MCF 10A (cell line): ENCODE measurements around the gene PMPCA. TPM values are rescaled to one million over a fixed set of nuclear protein-coding genes. Genes with fewer than 3 reads are reported as not detected.

Experiments
- BruUV-seq: library from RNA; stranded (reverse); fragments of 400-500 nt; replicated peaks from 2 replicates; lab custom pipeline; 2021; lab: Mats Ljungman, UMichigan
- CTCF ChIA-PET: fragments of 300-600 bp; sonication (Branson Sonifier 250); formaldehyde crosslinking; extraction: SDS; loops from one replicate; lab custom pipeline; 2021; ENCODE audit warnings: antibody characterized with exemption, inconsistent platforms; lab: Yijun Ruan, JAX
- POLR2A ChIA-PET: fragments of 300-600, 350-650 bp; sonication (Branson Sonifier 250); formaldehyde crosslinking; extraction: SDS; loops from one replicate; lab custom pipeline; 2020; ENCODE audit warnings: antibody characterized with exemption, inconsistent platforms; lab: Yijun Ruan, JAX
- DNase-seq: peaks from one replicate; pipeline ENCODE4 v3.0.0-alpha.2; 2018; ENCODE audit not compliant: unreplicated experiment
- H3K27ac Mint-ChIP-seq: one replicate; pipeline ENCODE4 v1.8.0; 2022; ENCODE audit warnings: mild to moderate bottlenecking, low read depth, mixed read lengths; ENCODE audit not compliant: unreplicated experiment
- H3K27me3 Mint-ChIP-seq: one replicate; pipeline ENCODE4 v1.8.0; 2022; ENCODE audit warnings: mixed read lengths; ENCODE audit not compliant: insufficient read depth, unreplicated experiment
- H3K36me3 Mint-ChIP-seq: one replicate; pipeline ENCODE4 v1.8.0; 2022; ENCODE audit warnings: mild to moderate bottlenecking, moderate library complexity, mixed read lengths; ENCODE audit not compliant: insufficient read depth, unreplicated experiment
- H3K4me1 Mint-ChIP-seq: one replicate; pipeline ENCODE4 v1.8.0; 2022; ENCODE audit warnings: mixed read lengths; ENCODE audit not compliant: insufficient read depth, unreplicated experiment
- H3K4me3 Mint-ChIP-seq: one replicate; pipeline ENCODE4 v1.8.0; 2022; ENCODE audit warnings: mild to moderate bottlenecking, moderate library complexity, mixed read lengths; ENCODE audit not compliant: unreplicated experiment
- H3K9me3 Mint-ChIP-seq: one replicate; pipeline ENCODE4 v1.8.0; 2022; ENCODE audit warnings: mixed read lengths; ENCODE audit not compliant: unreplicated experiment
- CTCF ChIP-seq: fragments of 200-600 bp; IDR thresholded peaks from one replicate; pipeline ENCODE4 v1.8.0; 2022; ENCODE audit warnings: antibody characterized with exemption, mild to moderate bottlenecking; ENCODE audit not compliant: unreplicated experiment
- intact Hi-C: fragments of 100-400 bp; cut with micrococcal nuclease; formaldehyde crosslinking; loops from 2 replicates; pipeline ENCODE4 v1.14.1; 2022
- total RNA-seq: library from RNA; stranded (reverse); gene quantifications from 2 replicates; pipeline ENCODE4 v1.2.3, GENCODE V29; 2022

Gene PMPCA
- total RNA-seq, 1 experiment from 2014 or later = 66.3 TPM

GRCh38 chr9:136364942-136365774, 45.3 kb upstream of the PMPCA start:
- no peaks in the 10 kb centered on the region for H3K27me3 Mint-ChIP-seq
- BruUV-seq = no TSS peak
- no peak for DNase-seq
- no peak overlapping the region for H3K27ac Mint-ChIP-seq
- no peaks in the 10 kb centered on the region for H3K4me1 Mint-ChIP-seq
- ChIA-PET POLR2A (no interaction called here), CTCF (interaction anchor here (0.6 to 2.3 kb wide), 4 partner anchors 34 to 1187 kb away, joined by 3 to 6 read pairs (median 3); partner anchors contain the start of gene MRPL41)
- peaks cover 5% of the 10 kb centered on the region for H3K36me3 Mint-ChIP-seq
- H3K9me3 Mint-ChIP-seq = no peaks in the 10 kb centered on the region
- intact Hi-C loops = no loop called here
- no peak for TF ChIP-seq CTCF
- no peak overlapping the region for H3K4me3 Mint-ChIP-seq

GRCh38 chr9:136365775-136366222, 44.7 kb upstream of the PMPCA start:
- ChIA-PET POLR2A (interaction anchor here (0.7 kb wide), 1 partner anchor 8 kb away, joined by 3 read pairs; no protein-coding TSS in a partner anchor), CTCF (interaction anchor here (0.6 kb wide), 1 partner anchor 1186 kb away, joined by 3 read pairs; the partner anchor contains the start of gene MRPL41)
- no peaks in the 10 kb centered on the region for H3K4me1 Mint-ChIP-seq
- intact Hi-C loops = no loop called here
- no peaks in the 10 kb centered on the region for H3K27me3 Mint-ChIP-seq
- no TSS peak for BruUV-seq
- peaks cover 5% of the 10 kb centered on the region for H3K36me3 Mint-ChIP-seq
- no peaks in the 10 kb centered on the region for H3K9me3 Mint-ChIP-seq
- no peak for DNase-seq
- no peak for TF ChIP-seq CTCF
- H3K4me3 Mint-ChIP-seq = no peak overlapping the region
- H3K27ac Mint-ChIP-seq = no peak overlapping the region

DNA sequence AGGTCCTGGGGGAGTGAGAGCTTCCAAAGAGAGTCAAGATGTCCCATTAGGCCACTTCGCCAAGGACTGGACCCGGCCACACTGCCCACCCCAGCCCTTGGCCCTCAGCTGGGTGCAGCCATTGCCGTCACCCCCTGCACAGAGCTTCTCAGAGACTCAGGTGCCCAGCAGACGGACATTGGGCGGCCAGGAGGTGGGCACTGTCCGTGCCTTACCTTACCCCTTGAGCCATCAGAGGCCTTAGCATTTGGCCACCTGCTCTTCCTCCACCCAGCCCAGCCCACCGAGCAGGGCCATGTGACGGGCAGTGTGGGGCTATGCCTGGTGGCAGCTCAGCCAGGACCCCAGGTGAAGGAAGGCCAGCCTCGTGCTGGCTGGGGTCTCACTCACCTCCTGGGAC, 43.6 kb upstream of the PMPCA start:
- Mint-ChIP-seq H3K4me3 (no peak overlapping the region), H3K27ac (no peak overlapping the region), H3K4me1 (no peaks in the 10 kb centered on the region), H3K9me3 (no peaks in the 10 kb centered on the region), H3K36me3 (peaks cover 5% of the 10 kb centered on the region), H3K27me3 (no peaks in the 10 kb centered on the region)
- POLR2A ChIA-PET = interaction anchor here (0.5 kb wide), 1 partner anchor 77 kb away, joined by 3 read pairs; no protein-coding TSS in a partner anchor
- TF ChIP-seq CTCF = no peak
- no peak for DNase-seq
- CTCF ChIA-PET = interaction anchor here (0.7 kb wide), 1 partner anchor 42 kb away, joined by 3 read pairs; no protein-coding TSS in a partner anchor
- intact Hi-C loops = no loop called here
- BruUV-seq = no TSS peak
